ENCODE data around the gene PIP5K1B. TPM values are rescaled to one million over a fixed set of nuclear protein-coding genes. Genes with fewer than 3 reads are reported as not detected.
A peak's percentile ranks its signal among the peaks of the same experiment; 100 is the strongest.

The PIP5K1B gene
- total and polyA plus RNA-seq, 2 donors = 0.94 to 1.2 TPM

GRCh38 chr9:68933434-68934328 lies 228.6 kb downstream of the PIP5K1B start:
- DNase-seq (ENCODE audit: low read depth in 6 of 9, low spot score in 9 of 9) = no peak
- H3K4me1 ChIP-seq (ENCODE audit: control insufficient read depth in 2 of 2, insufficient read depth in 2 of 2, low read length in 2 of 2) = no peaks in the 10 kb centered on the region
- H3K27me3 ChIP-seq (ENCODE audit: control insufficient read depth in 2 of 2, insufficient read depth in 1 of 2, low read length in 1 of 2) = no peaks in the 10 kb centered on the region
- no peak overlapping the region for H3K27ac ChIP-seq (ENCODE audit: low read depth in 1 of 2, low read length in 1 of 2)
- H3K36me3 ChIP-seq (ENCODE audit: control insufficient read depth in 2 of 2, insufficient read depth in 2 of 2, low read length in 1 of 2) = no peaks in the 10 kb centered on the region
- no peaks in the 10 kb centered on the region for H3K9me3 ChIP-seq (ENCODE audit: control insufficient read depth in 2 of 2, insufficient read depth in 1 of 2, low read length in 1 of 2)
- WGBS = 97% methylated on average over 4 of the region's 4 CpGs
- H3K4me3 ChIP-seq (ENCODE audit: low read length in 2 of 2) = no peak overlapping the region

- Histone ChIP-seq H3K27me3 (ENCODE audit: control insufficient read depth in 2 of 2, insufficient read depth in 1 of 2, low read length in 1 of 2) (no peaks in the 10 kb centered on the region), H3K36me3 (ENCODE audit: control insufficient read depth in 2 of 2, insufficient read depth in 2 of 2, low read length in 1 of 2) (no peaks in the 10 kb centered on the region), H3K4me1 (ENCODE audit: control insufficient read depth in 2 of 2, insufficient read depth in 2 of 2, low read length in 2 of 2) (no peaks in the 10 kb centered on the region), H3K9me3 (ENCODE audit: control insufficient read depth in 2 of 2, insufficient read depth in 1 of 2, low read length in 1 of 2) (no peaks in the 10 kb centered on the region), H3K4me3 (ENCODE audit: low read length in 2 of 2) (no peak overlapping the region), H3K27ac (ENCODE audit: low read depth in 1 of 2, low read length in 1 of 2) (no peak overlapping the region)
- DNase-seq (ENCODE audit: low read depth in 6 of 9, low spot score in 9 of 9) = no peak
- WGBS = 89% methylated on average over 1 of the region's 1 CpG
Measured at GRCh38 chr9:68934329-68934644, 229.2 kb downstream of the PIP5K1B start.

GRCh38 chr9:68940573-68940972 lies 235.5 kb downstream of the PIP5K1B start:
- 95% methylated on average over 6 of the region's 6 CpGs for WGBS
- H3K4me3 ChIP-seq (ENCODE audit: low read length in 2 of 2) = no peak overlapping the region
- no peak overlapping the region for H3K27ac ChIP-seq (ENCODE audit: low read depth in 1 of 2, low read length in 1 of 2)
- no peaks in the 10 kb centered on the region for H3K9me3 ChIP-seq (ENCODE audit: control insufficient read depth in 2 of 2, insufficient read depth in 1 of 2, low read length in 1 of 2)
- no peaks in the 10 kb centered on the region for H3K4me1 ChIP-seq (ENCODE audit: control insufficient read depth in 2 of 2, insufficient read depth in 2 of 2, low read length in 2 of 2)
- H3K27me3 ChIP-seq (ENCODE audit: control insufficient read depth in 2 of 2, insufficient read depth in 1 of 2, low read length in 1 of 2) = peaks cover 0 to 2% of the 10 kb centered on the region in 2 donors
- DNase-seq (ENCODE audit: low read depth in 6 of 9, low spot score in 9 of 9) = no peak
- no peaks in the 10 kb centered on the region for H3K36me3 ChIP-seq (ENCODE audit: control insufficient read depth in 2 of 2, insufficient read depth in 2 of 2, low read length in 1 of 2)

- H3K27me3 ChIP-seq (ENCODE audit: control insufficient read depth in 2 of 2, insufficient read depth in 1 of 2, low read length in 1 of 2) = peaks cover 0 to 2% of the 10 kb centered on the region in 2 donors
- H3K4me3 ChIP-seq (ENCODE audit: low read length in 2 of 2) = no peak overlapping the region
- WGBS = 95% methylated on average over 7 of the region's 7 CpGs
- DNase-seq (ENCODE audit: low read depth in 6 of 9, low spot score in 9 of 9) = no peak
- H3K4me1 ChIP-seq (ENCODE audit: control insufficient read depth in 2 of 2, insufficient read depth in 2 of 2, low read length in 2 of 2) = no peaks in the 10 kb centered on the region
- H3K36me3 ChIP-seq (ENCODE audit: control insufficient read depth in 2 of 2, insufficient read depth in 2 of 2, low read length in 1 of 2) = no peaks in the 10 kb centered on the region
- no peak overlapping the region for H3K27ac ChIP-seq (ENCODE audit: low read depth in 1 of 2, low read length in 1 of 2)
- H3K9me3 ChIP-seq (ENCODE audit: control insufficient read depth in 2 of 2, insufficient read depth in 1 of 2, low read length in 1 of 2) = no peaks in the 10 kb centered on the region
Measured at GRCh38 chr9:68941780-68942459, 236.9 kb downstream of the PIP5K1B start.

- no peak for DNase-seq (ENCODE audit: low read depth in 6 of 9, low spot score in 9 of 9)
- no peak overlapping the region for H3K27ac ChIP-seq (ENCODE audit: low read depth in 1 of 2, low read length in 1 of 2)
- no peak overlapping the region for H3K4me3 ChIP-seq (ENCODE audit: low read length in 2 of 2)
- peaks cover 0 to 2% of the 10 kb centered on the region in 2 donors for H3K27me3 ChIP-seq (ENCODE audit: control insufficient read depth in 2 of 2, insufficient read depth in 1 of 2, low read length in 1 of 2)
- H3K36me3 ChIP-seq (ENCODE audit: control insufficient read depth in 2 of 2, insufficient read depth in 2 of 2, low read length in 1 of 2) = no peaks in the 10 kb centered on the region
- 89% methylated on average over 3 of the region's 3 CpGs for WGBS
- no peaks in the 10 kb centered on the region for H3K9me3 ChIP-seq (ENCODE audit: control insufficient read depth in 2 of 2, insufficient read depth in 1 of 2, low read length in 1 of 2)
- H3K4me1 ChIP-seq (ENCODE audit: control insufficient read depth in 2 of 2, insufficient read depth in 2 of 2, low read length in 2 of 2) = no peaks in the 10 kb centered on the region
Measured at GRCh38 chr9:68942790-68943189, 237.8 kb downstream of the PIP5K1B start.

- H3K9me3 ChIP-seq (ENCODE audit: control insufficient read depth in 2 of 2, insufficient read depth in 1 of 2, low read length in 1 of 2) = no peaks in the 10 kb centered on the region
- no peaks in the 10 kb centered on the region for H3K36me3 ChIP-seq (ENCODE audit: control insufficient read depth in 2 of 2, insufficient read depth in 2 of 2, low read length in 1 of 2)
- H3K4me1 ChIP-seq (ENCODE audit: control insufficient read depth in 2 of 2, insufficient read depth in 2 of 2, low read length in 2 of 2) = no peaks in the 10 kb centered on the region
- WGBS = 99% methylated on average over 4 of the region's 4 CpGs
- no peak overlapping the region for H3K27ac ChIP-seq (ENCODE audit: low read depth in 1 of 2, low read length in 1 of 2)
- DNase-seq (ENCODE audit: low read depth in 6 of 9, low spot score in 9 of 9) = no peak
- peaks cover 0 to 2% of the 10 kb centered on the region in 2 donors for H3K27me3 ChIP-seq (ENCODE audit: control insufficient read depth in 2 of 2, insufficient read depth in 1 of 2, low read length in 1 of 2)
- no peak overlapping the region for H3K4me3 ChIP-seq (ENCODE audit: low read length in 2 of 2)
Measured at GRCh38 chr9:68947015-68947414, 242.0 kb downstream of the PIP5K1B start.

- Histone ChIP-seq H3K4me1 (ENCODE audit: control insufficient read depth in 2 of 2, insufficient read depth in 2 of 2, low read length in 2 of 2) (no peaks in the 10 kb centered on the region), H3K27me3 (ENCODE audit: control insufficient read depth in 2 of 2, insufficient read depth in 1 of 2, low read length in 1 of 2) (no peaks in the 10 kb centered on the region), H3K36me3 (ENCODE audit: control insufficient read depth in 2 of 2, insufficient read depth in 2 of 2, low read length in 1 of 2) (no peaks in the 10 kb centered on the region), H3K9me3 (ENCODE audit: control insufficient read depth in 2 of 2, insufficient read depth in 1 of 2, low read length in 1 of 2) (no peaks in the 10 kb centered on the region), H3K4me3 (ENCODE audit: low read length in 2 of 2) (no peak overlapping the region), H3K27ac (ENCODE audit: low read depth in 1 of 2, low read length in 1 of 2) (no peak overlapping the region)
- DNase-seq (ENCODE audit: low read depth in 6 of 9, low spot score in 9 of 9) = no peak
- 84% methylated on average over 3 of the region's 3 CpGs for WGBS
Measured at GRCh38 chr9:68947842-68948569, 243.0 kb downstream of the PIP5K1B start.

- no peaks in the 10 kb centered on the region for H3K36me3 ChIP-seq (ENCODE audit: control insufficient read depth in 2 of 2, insufficient read depth in 2 of 2, low read length in 1 of 2)
- H3K4me1 ChIP-seq (ENCODE audit: control insufficient read depth in 2 of 2, insufficient read depth in 2 of 2, low read length in 2 of 2) = no peaks in the 10 kb centered on the region
- WGBS = 81% methylated on average over 13 of the region's 13 CpGs
- no peak overlapping the region for H3K27ac ChIP-seq (ENCODE audit: low read depth in 1 of 2, low read length in 1 of 2)
- peak in 2 of 9 donors; percentile 14 to 29 for DNase-seq (ENCODE audit: low read depth in 6 of 9, low spot score in 9 of 9)
- no peaks in the 10 kb centered on the region for H3K9me3 ChIP-seq (ENCODE audit: control insufficient read depth in 2 of 2, insufficient read depth in 1 of 2, low read length in 1 of 2)
- H3K4me3 ChIP-seq (ENCODE audit: low read length in 2 of 2) = no peak overlapping the region
- H3K27me3 ChIP-seq (ENCODE audit: control insufficient read depth in 2 of 2, insufficient read depth in 1 of 2, low read length in 1 of 2) = no peaks in the 10 kb centered on the region
Measured at GRCh38 chr9:68949271-68950000, 244.4 kb downstream of the PIP5K1B start.

Data from thymus (tissue), 11 donors.